Measurements from ENCODE around the gene RHBDL3.
"Not testable (repeated sequence)": the region's sequence is repeated elsewhere in the genome, so short reads cannot be mapped to it uniquely, and the experiment has no call there.

The RHBDL3 gene

GRCh38 chr17:32297860-32298259, 32.2 kb downstream of the RHBDL3 start:
- no peak for DNase-seq

- DNase-seq = no peak
These were observed 32.7 kb downstream of the RHBDL3 start for GRCh38 chr17:32298298-32298697.

- no peak for DNase-seq
These were observed 33.3 kb downstream of the RHBDL3 start for GRCh38 chr17:32298721-32299579.

- no peak for DNase-seq
These were observed 34.0 kb downstream of the RHBDL3 start for GRCh38 chr17:32299580-32300164.

GRCh38 chr17:32302037-32302436, 36.4 kb downstream of the RHBDL3 start:
- no peak for DNase-seq

- no peak for DNase-seq
These were observed 37.4 kb downstream of the RHBDL3 start for GRCh38 chr17:32302860-32303649.

GRCh38 chr17:32303781-32304288, 38.2 kb downstream of the RHBDL3 start:
- DNase-seq = no peak

- no peak for DNase-seq
These were observed 39.4 kb downstream of the RHBDL3 start for GRCh38 chr17:32305049-32305448.

GRCh38 chr17:32307658-32308057, 42.0 kb downstream of the RHBDL3 start:
- no peak for DNase-seq

GRCh38 chr17:32311028-32311536, 45.5 kb downstream of the RHBDL3 start:
- DNase-seq = no peak

GRCh38 chr17:32314636-32315035, 49.0 kb downstream of the RHBDL3 start:
- no peak for DNase-seq

GRCh38 chr17:32315171-32315570, 49.5 kb downstream of the RHBDL3 start:
- DNase-seq = no peak

GRCh38 chr17:32316653-32317052, 51.0 kb downstream of the RHBDL3 start:
- DNase-seq = not testable (repeated sequence)

GRCh38 chr17:32317353-32317752, 51.7 kb downstream of the RHBDL3 start:
- peak in 1 of 5 experiments; percentile 44 for DNase-seq

- DNase-seq = no peak
These were observed 52.4 kb downstream of the RHBDL3 start for GRCh38 chr17:32318071-32318470.

GRCh38 chr17:32319548-32319905, 53.9 kb downstream of the RHBDL3 start:
- DNase-seq = peak; percentile 44 to 72 (median 60)

GRCh38 chr17:32320080-32320479, 54.4 kb downstream of the RHBDL3 start:
- not testable (repeated sequence) for DNase-seq

GRCh38 chr17:32320847-32321246, 55.2 kb downstream of the RHBDL3 start:
- DNase-seq = no peak

GRCh38 chr17:32323046-32323445, 57.4 kb downstream of the RHBDL3 start:
- no peak for DNase-seq

- DNase-seq = peak in 1 of 5 experiments; percentile 72
These were observed 58.3 kb downstream of the RHBDL3 start for GRCh38 chr17:32323811-32324491.

GRCh38 chr17:32327911-32328310, 62.3 kb downstream of the RHBDL3 start:
- no peak for DNase-seq

- DNase-seq = peak in 1 of 5 experiments; percentile 22
These were observed 64.5 kb downstream of the RHBDL3 start for GRCh38 chr17:32330147-32330546.
